NCI-H510A treated with DMSO at 0.1 percent for 48 hours (cell line): ENCODE results near the gene TTLL3.
"Not testable (repeated sequence)": the region's sequence is repeated elsewhere in the genome, so short reads cannot be mapped to it uniquely, and the experiment has no call there.

ENCODE experiments used
- DNase-seq: peaks from one replicate; lab custom pipeline; 2025; lab: John Stamatoyannopoulos, UW

TTLL3 gene

GRCh38 chr3:9866639-9867038, 56.6 kb downstream of the TTLL3 start:
- no peak for DNase-seq

- no peak for DNase-seq
Observed at GRCh38 chr3:9867106-9867505, 57.0 kb downstream of the TTLL3 start.

- no peak for DNase-seq
Observed at GRCh38 chr3:9869955-9870354, 59.9 kb downstream of the TTLL3 start.

DNA sequence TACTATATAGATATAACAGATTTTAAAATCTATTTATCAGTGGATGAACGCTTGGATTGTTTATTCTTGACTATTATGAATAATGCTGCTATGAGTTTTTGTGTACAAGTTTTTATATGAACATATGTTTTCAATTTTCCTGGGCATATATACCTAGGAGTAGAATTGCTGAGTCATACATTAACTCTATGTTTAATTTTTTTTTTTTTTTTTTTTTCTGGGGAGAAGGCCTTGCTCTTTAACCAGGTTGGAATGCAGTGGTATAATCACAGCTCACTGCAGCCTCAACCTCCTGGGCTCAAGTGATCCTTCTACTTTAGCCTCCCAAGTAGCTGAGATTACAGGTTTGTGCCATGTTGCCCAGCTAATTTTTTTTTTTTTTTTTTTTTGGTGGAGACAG, 60.9 kb downstream of the TTLL3 start:
- DNase-seq = no peak

- DNase-seq = not testable (repeated sequence)
Observed at GRCh38 chr3:9872067-9872466, 62.0 kb downstream of the TTLL3 start.

DNA sequence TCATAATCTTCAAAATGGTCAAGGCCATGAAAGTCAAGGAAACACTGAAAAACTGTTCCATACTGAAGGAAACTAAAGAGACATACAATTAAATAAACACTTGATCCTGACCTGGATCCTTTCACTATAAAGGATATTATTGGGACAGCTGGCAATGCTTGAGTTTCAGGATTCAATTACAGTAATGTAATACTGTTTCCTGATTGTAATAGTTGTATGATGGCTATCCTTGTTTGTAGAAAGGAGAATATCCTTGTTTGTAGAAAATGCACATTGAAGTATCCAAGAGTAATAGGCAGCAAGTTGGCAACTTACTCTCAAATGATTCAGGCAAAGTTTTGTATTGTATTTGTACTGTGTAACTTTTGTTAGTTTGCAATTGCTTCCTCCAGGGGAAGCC, 65.4 kb downstream of the TTLL3 start:
- peak; percentile 70 for DNase-seq

- DNase-seq = not testable (repeated sequence)
Observed at GRCh38 chr3:9876255-9876654, 66.2 kb downstream of the TTLL3 start.

- DNase-seq = no peak
Observed at GRCh38 chr3:9876991-9877390, 66.9 kb downstream of the TTLL3 start.

GRCh38 chr3:9878700-9879099, 68.6 kb downstream of the TTLL3 start:
- DNase-seq = no peak

- DNase-seq = no peak
Observed at GRCh38 chr3:9879830-9880549, 69.9 kb downstream of the TTLL3 start, which contains the start of gene CIDEC. Gene CIDEC (minus strand): TSS chr3:9880253. CDS start chr3:9878486, 1,767 bp downstream.

GRCh38 chr3:9881441-9881840, 71.4 kb downstream of the TTLL3 start:
- peak; percentile 6 for DNase-seq

- DNase-seq = no peak
Observed at GRCh38 chr3:9883706-9884554, 73.9 kb downstream of the TTLL3 start.

DNA sequence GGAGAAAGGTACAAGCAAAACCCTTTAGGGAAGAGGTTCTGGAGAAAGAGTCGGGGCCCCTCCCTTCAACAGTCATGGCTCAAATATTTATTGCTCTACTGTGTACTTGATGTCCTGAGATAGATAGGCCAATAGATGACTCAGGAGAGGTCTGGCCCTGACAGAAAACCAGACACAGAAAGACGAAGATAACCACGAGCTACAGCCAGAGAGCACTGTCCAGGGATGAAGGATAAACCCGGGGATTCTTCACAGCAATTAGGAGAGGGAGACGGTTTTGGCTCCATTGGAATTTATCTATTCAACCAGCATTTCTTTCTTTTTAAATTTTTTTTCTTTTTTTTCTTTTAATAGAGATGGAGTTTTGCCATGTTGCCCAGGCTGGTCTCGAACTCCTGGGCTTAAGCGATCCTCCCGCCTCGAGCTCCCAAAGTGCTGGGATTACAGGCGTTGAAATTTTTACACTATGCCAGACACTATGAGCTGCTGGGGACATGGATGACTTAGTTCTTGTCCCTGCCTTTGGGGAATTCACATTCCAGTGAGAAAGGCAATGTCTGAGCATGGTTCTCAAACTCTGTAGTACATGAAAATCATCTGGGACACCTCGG, 74.6 kb downstream of the TTLL3 start:
- no peak for DNase-seq
